Measurements from ENCODE around the gene CNKSR3. TPM values are rescaled to one million over a fixed set of nuclear protein-coding genes. Genes with fewer than 3 reads are reported as not detected.

CNKSR3 gene
- total RNA-seq, 2 donors from 2014 or later: 5.9 to 8.0 TPM

DNA sequence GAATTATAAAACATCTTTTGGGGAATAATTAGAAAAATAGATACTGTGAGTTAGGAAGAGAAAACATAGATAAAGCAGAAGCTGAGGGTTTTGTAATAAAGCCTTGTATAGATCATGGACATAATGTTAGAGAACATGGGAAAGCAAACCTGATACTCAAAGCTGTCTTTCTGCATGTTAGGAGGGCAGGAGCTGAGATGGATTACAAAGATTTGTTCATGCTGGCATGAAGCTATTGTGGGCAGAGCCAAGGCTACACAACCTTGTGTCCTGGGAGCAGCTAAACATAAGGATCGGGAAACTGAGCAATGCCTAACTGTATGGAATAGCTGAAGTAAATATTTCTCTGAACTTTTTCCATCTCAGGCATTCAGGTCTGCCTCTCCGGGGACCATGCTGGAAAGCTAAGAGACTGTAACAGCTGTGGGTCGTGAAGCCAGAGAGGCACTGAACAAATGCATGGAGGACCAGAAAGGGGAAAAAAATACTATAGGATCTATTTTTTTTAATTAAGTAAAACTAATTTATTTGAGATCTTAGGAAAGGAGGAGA is 28.2 kb upstream of the CNKSR3 start:
- WGBS, 2 experiments (ENCODE audit: insufficient coverage in 1 of 2, insufficient read length in 1 of 2): 87% methylated on average over 3 of the region's 3 CpGs; no CpG with 5 or more reads in 1 of the 2 experiments
- H3K4me1 ChIP-seq (ENCODE audit: control insufficient read depth, insufficient read depth, low read length): peaks cover 7% of the 10 kb centered on the region
- Mint-ChIP-seq H3K4me3 (no peak overlapping the region), H3K36me3 (ENCODE audit: low read depth) (no peaks in the 10 kb centered on the region), H3K4me1 (peaks cover 35% of the 10 kb centered on the region), H3K27ac (no peak overlapping the region), H3K9me3 (no peaks in the 10 kb centered on the region), H3K27me3 (ENCODE audit: insufficient read depth) (peaks cover 6% of the 10 kb centered on the region)
- H3K27ac ChIP-seq (ENCODE audit: low read depth, low read length): no peak overlapping the region
- H3K36me3 ChIP-seq (ENCODE audit: control insufficient read depth, insufficient read depth, low read length): no peaks in the 10 kb centered on the region
- no peak for TF ChIP-seq CTCF (conservative IDR thresholded peaks at IDR 0.05)
- no peaks in the 10 kb centered on the region for H3K9me3 ChIP-seq (ENCODE audit: control insufficient read depth, low read length)
- H3K27me3 ChIP-seq (ENCODE audit: control insufficient read depth, insufficient read depth, low read length, poor library complexity, severe bottlenecking): no peaks in the 10 kb centered on the region
- no peak overlapping the region for H3K9ac ChIP-seq (ENCODE audit: extremely low read depth, low read length, poor library complexity, severe bottlenecking)
- DNase-seq: no peak
- no peak overlapping the region for H3K4me3 ChIP-seq (ENCODE audit: low read length)

DNA sequence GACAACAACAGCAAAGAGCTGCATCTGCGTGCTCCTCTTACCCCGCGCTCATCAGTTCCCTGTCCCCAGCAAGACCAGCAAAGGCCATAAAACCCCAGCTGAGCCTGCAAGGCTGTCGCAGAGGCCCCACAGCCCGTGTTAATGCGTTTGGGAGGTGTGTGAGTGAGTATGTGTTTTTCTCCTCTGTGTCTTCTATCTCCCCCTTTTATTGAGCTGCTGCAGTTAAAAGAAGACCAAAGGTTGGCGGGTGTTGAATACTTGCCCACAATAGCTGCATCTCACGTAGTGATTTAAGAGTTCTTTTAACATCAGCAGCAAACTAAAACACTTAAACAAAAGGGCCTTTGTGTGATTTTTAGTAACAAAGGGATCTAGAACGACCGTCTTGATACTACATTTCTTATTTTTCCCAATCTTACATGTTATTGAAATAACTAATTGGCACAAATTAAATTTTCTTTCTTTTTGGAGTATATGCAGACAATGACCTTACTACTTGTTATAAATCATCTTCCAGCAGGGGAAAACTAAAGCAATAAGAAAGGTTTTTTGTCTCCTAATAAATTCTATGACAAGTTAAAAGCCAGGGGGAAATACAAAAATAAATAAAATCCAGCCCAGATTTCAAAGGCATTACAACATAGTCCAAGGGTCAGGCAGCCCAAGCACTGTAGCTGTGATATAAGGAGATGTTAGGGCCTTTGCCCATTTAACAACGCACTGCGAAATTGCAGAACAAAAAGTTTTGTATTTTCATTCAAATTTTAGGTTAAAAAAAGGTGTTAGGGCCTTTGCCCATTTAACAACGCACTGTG is 27.2 kb upstream of the CNKSR3 start:
- Mint-ChIP-seq H3K4me1 (peaks cover 26% of the 10 kb centered on the region), H3K27ac (no peak overlapping the region), H3K27me3 (ENCODE audit: insufficient read depth) (peaks cover 5% of the 10 kb centered on the region), H3K4me3 (no peak overlapping the region), H3K36me3 (ENCODE audit: low read depth) (no peaks in the 10 kb centered on the region), H3K9me3 (no peaks in the 10 kb centered on the region)
- no peak for TF ChIP-seq CTCF (conservative IDR thresholded peaks at IDR 0.05)
- H3K27me3 ChIP-seq (ENCODE audit: control insufficient read depth, insufficient read depth, low read length, poor library complexity, severe bottlenecking): no peaks in the 10 kb centered on the region
- H3K9me3 ChIP-seq (ENCODE audit: control insufficient read depth, low read length): no peaks in the 10 kb centered on the region
- H3K27ac ChIP-seq (ENCODE audit: low read depth, low read length): peak overlapping the region; percentile 57
- no peaks in the 10 kb centered on the region for H3K36me3 ChIP-seq (ENCODE audit: control insufficient read depth, insufficient read depth, low read length)
- H3K9ac ChIP-seq (ENCODE audit: extremely low read depth, low read length, poor library complexity, severe bottlenecking): no peak overlapping the region
- H3K4me1 ChIP-seq (ENCODE audit: control insufficient read depth, insufficient read depth, low read length): peaks cover 6% of the 10 kb centered on the region
- WGBS, 2 experiments (ENCODE audit: insufficient coverage in 1 of 2, insufficient read length in 1 of 2): 53 to 70% methylated on average over 5 to 13 of the region's 13 CpGs
- no peak overlapping the region for H3K4me3 ChIP-seq (ENCODE audit: low read length)
- DNase-seq: peak; percentile 67

DNA sequence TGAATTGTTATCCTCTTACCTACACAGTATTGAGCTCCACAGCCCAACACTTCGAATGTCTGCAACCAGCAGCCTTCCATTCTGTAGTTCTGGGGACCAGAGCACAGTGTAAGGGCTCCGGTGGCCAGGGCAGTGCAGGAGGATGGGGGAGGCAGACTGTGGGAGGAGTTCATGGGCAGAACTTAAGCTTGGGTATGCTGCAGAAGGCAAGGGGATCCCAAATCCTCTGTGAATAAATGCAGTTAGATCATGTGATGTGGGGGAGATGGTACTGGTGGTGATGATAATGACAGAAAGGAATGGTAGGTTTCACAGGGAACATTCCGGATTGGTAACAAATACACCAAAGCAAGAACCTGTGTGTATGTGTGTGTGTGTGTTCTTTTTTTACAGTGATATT is 26.5 kb upstream of the CNKSR3 start:
- no peak overlapping the region for H3K27ac Mint-ChIP-seq
- peaks cover 21% of the 10 kb centered on the region for H3K4me1 Mint-ChIP-seq
- H3K9me3 Mint-ChIP-seq: no peaks in the 10 kb centered on the region

More for the DNA sequence above, 26.5 kb upstream of the CNKSR3 start:
- Histone ChIP-seq H3K4me1 (ENCODE audit: control insufficient read depth, insufficient read depth, low read length) (peaks cover 4% of the 10 kb centered on the region), H3K27me3 (ENCODE audit: control insufficient read depth, insufficient read depth, low read length, poor library complexity, severe bottlenecking) (no peaks in the 10 kb centered on the region), H3K4me3 (ENCODE audit: low read length) (no peak overlapping the region), H3K9me3 (ENCODE audit: control insufficient read depth, low read length) (no peaks in the 10 kb centered on the region), H3K27ac (ENCODE audit: low read depth, low read length) (no peak overlapping the region), H3K9ac (ENCODE audit: extremely low read depth, low read length, poor library complexity, severe bottlenecking) (no peak overlapping the region), H3K36me3 (ENCODE audit: control insufficient read depth, insufficient read depth, low read length) (no peaks in the 10 kb centered on the region)
- 71% methylated on average over 3 of the region's 3 CpGs; no CpG with 5 or more reads in 1 of the 2 experiments for WGBS, 2 experiments (ENCODE audit: insufficient coverage in 1 of 2, insufficient read length in 1 of 2)
- Mint-ChIP-seq H3K4me3 (no peak overlapping the region), H3K36me3 (ENCODE audit: low read depth) (no peaks in the 10 kb centered on the region), H3K27me3 (ENCODE audit: insufficient read depth) (peaks cover 4% of the 10 kb centered on the region)
- no peak for TF ChIP-seq CTCF (conservative IDR thresholded peaks at IDR 0.05)
- no peak for DNase-seq

Data from endodermal cell (in vitro differentiated cells).